HFFc6 (cell line): ENCODE results near the gene CHD1. TPM values are rescaled to one million over a fixed set of nuclear protein-coding genes. Genes with fewer than 3 reads are reported as not detected.

ENCODE experiments used
- DNase-seq: peaks from one replicate; pipeline ENCODE4 v3.0.0-alpha.2; 2018
- H3K27ac Mint-ChIP-seq: 2 replicates; pipeline ENCODE4 v1.8.0; 2020; ENCODE audit warnings: mild to moderate bottlenecking, mixed read lengths
- H3K27me3 Mint-ChIP-seq: 2 replicates; pipeline ENCODE4 v1.8.0; 2021; ENCODE audit warnings: mild to moderate bottlenecking, moderate library complexity, mixed read lengths; ENCODE audit not compliant: insufficient read depth
- H3K36me3 Mint-ChIP-seq: 2 replicates; pipeline ENCODE4 v1.8.0; 2021; ENCODE audit warnings: low read depth, mixed read lengths
- H3K4me1 Mint-ChIP-seq: 2 replicates; pipeline ENCODE4 v1.8.0; 2020; ENCODE audit warnings: low read depth, mixed read lengths
- H3K4me3 Mint-ChIP-seq: 2 replicates; pipeline ENCODE4 v1.8.0; 2020; ENCODE audit warnings: mild to moderate bottlenecking, moderate library complexity, mixed read lengths
- H3K9me3 Mint-ChIP-seq: 2 replicates; pipeline ENCODE4 v1.8.0; 2020; ENCODE audit warnings: mild to moderate bottlenecking, mixed read lengths
- total RNA-seq, 6 experiments: library from RNA; stranded (reverse); fragmentation: NEBNext Ultra II Directional; extraction: Animal tissue kit (Norgen Biotek cat#: 25700); gene quantifications; 2 replicates in 1 of 6; 3 replicates in 5 of 6; pipeline ENCODE4 v1.2.3, GENCODE V29; 2021
- TF ChIP-seq, protein P1 (sequence below): fragments of 200-600 bp; sonication (generic); IDR thresholded peaks from 2 replicates; pipeline ENCODE4 v1.5.0; 2021; ENCODE audit warnings: antibody characterized with exemption, mild to moderate bottlenecking

The CHD1 gene
- total RNA-seq, 6 experiments from 2014 or later, result 18.1 to 25.0 (median 20.8) TPM

DNA sequence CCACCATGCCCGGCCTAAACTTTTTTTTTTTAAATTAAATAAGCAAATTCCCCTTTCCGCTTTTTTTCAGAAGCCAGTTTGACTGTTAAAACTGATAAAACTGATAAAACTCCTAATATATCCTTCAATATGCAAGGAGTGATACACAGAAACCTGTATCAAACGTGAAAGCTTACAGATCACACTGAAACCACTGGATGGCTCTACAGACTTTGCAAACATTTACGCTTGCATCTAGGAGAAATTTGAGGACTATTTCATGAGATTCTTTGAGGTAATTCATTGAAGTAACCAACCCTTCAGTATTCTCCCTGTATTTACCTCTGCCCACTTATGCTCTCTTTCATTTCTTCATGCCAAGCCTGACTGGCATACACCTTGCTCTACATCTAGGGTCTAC, 40.6 kb upstream of the CHD1 start:
- Mint-ChIP-seq H3K27ac (no peak overlapping the region), H3K4me1 (no peaks in the 10 kb centered on the region), H3K4me3 (no peak overlapping the region), H3K36me3 (no peaks in the 10 kb centered on the region), H3K27me3 (peaks cover 5% of the 10 kb centered on the region), H3K9me3 (no peaks in the 10 kb centered on the region)
- no peak for DNase-seq
- TF ChIP-seq, protein P1, sequence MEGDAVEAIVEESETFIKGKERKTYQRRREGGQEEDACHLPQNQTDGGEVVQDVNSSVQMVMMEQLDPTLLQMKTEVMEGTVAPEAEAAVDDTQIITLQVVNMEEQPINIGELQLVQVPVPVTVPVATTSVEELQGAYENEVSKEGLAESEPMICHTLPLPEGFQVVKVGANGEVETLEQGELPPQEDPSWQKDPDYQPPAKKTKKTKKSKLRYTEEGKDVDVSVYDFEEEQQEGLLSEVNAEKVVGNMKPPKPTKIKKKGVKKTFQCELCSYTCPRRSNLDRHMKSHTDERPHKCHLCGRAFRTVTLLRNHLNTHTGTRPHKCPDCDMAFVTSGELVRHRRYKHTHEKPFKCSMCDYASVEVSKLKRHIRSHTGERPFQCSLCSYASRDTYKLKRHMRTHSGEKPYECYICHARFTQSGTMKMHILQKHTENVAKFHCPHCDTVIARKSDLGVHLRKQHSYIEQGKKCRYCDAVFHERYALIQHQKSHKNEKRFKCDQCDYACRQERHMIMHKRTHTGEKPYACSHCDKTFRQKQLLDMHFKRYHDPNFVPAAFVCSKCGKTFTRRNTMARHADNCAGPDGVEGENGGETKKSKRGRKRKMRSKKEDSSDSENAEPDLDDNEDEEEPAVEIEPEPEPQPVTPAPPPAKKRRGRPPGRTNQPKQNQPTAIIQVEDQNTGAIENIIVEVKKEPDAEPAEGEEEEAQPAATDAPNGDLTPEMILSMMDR, result no peak

DNA sequence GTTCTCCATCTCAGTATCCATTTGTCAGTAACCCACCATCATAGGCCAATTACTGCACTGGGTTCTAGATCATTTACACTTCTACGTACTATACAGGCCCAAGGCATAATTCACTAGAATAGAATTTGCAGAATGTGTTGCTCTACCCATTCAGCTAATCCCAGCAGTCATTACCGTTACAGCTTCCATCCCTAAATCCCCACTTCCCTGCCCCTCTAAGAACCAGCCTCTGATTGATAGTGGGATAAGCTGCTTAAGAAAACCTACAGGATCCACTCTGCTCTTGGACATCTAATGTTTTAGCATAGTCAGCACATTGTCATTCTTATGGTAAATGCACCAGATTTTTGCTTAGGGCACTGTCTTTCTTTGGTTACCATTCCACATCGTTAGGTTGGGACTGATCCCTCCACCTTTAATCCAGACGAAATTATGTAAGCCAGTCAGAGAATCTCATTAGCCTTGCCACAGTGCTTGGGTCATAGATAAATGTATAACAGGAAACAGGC, 39.3 kb upstream of the CHD1 start:
- Mint-ChIP-seq H3K4me1 (peaks cover 8% of the 10 kb centered on the region), H3K4me3 (no peak overlapping the region), H3K27me3 (peaks cover 2% of the 10 kb centered on the region), H3K9me3 (no peaks in the 10 kb centered on the region), H3K36me3 (no peaks in the 10 kb centered on the region), H3K27ac (no peak overlapping the region)
- no peak for DNase-seq
- TF ChIP-seq, protein P1, result no peak

DNA sequence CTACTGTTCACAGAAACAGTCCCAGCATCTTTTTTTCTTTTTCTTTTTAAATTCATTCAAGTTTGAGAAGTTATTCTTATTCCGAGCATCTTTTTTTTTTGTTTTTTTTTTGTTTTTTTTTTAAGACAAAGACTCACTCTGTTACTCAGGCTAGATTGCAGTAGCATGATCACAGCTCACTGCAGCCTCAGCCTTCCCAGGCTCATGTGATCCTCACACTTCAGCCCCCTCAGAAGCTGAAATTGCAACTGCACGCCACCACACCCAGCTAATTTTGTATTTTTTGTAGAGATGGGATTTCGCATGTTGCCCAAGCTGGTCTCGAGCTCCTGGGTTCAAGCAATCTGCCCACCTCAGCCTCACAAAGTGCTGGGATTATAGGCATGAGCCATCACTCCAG, 36.4 kb upstream of the CHD1 start:
- peaks cover 2% of the 10 kb centered on the region for H3K27me3 Mint-ChIP-seq
- no peaks in the 10 kb centered on the region for H3K9me3 Mint-ChIP-seq
- H3K27ac Mint-ChIP-seq, result no peak overlapping the region
- H3K4me3 Mint-ChIP-seq, result no peak overlapping the region
- TF ChIP-seq, protein P1, result no peak
- no peak for DNase-seq
- no peaks in the 10 kb centered on the region for H3K36me3 Mint-ChIP-seq
- peaks cover 8% of the 10 kb centered on the region for H3K4me1 Mint-ChIP-seq

DNA sequence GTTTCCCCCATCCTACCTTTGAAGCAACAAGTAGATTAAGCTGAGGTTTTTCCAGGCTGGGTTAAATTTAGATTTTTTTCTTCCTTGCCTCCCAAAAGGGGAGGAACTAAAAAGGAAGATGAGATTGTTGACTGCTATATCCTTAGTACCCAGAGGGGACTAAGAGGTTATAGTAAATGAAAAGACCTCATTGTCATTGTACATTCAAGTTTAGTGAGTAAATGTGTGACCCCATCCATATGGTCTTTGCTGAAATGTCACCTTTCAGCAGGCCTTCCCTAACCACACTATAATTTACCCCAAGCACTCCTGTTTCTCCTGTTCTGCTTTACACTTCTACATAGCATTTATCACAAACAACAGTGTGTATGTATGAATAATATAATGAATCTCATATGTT, 35.8 kb upstream of the CHD1 start:
- Mint-ChIP-seq H3K9me3 (no peaks in the 10 kb centered on the region), H3K4me3 (no peak overlapping the region), H3K27me3 (peaks cover 2% of the 10 kb centered on the region), H3K4me1 (peaks cover 8% of the 10 kb centered on the region), H3K27ac (no peak overlapping the region), H3K36me3 (no peaks in the 10 kb centered on the region)
- no peak for DNase-seq
- TF ChIP-seq, protein P1, result no peak

DNA sequence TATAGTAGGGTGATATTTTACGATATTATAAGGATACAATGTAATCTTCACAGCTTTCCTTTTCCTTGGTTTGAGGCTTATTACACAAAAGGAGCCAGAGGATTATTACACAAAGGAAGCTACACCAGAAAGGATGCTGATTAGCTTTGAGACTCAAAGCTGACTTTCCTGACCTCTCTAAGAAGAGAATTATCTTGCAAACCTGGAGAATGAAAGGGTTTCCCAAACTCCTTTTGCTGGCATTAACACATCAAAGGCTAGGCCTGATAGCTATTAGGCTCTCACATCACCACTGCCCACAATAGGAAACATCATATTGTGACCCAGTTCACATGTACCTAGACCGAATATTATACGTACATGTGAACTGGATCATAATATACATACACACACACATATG, 34.2 kb upstream of the CHD1 start:
- TF ChIP-seq, protein P1, result no peak
- Mint-ChIP-seq H3K9me3 (no peaks in the 10 kb centered on the region), H3K4me3 (no peak overlapping the region), H3K36me3 (no peaks in the 10 kb centered on the region), H3K4me1 (peaks cover 8% of the 10 kb centered on the region), H3K27me3 (peaks cover 2% of the 10 kb centered on the region), H3K27ac (no peak overlapping the region)
- DNase-seq, result no peak

DNA sequence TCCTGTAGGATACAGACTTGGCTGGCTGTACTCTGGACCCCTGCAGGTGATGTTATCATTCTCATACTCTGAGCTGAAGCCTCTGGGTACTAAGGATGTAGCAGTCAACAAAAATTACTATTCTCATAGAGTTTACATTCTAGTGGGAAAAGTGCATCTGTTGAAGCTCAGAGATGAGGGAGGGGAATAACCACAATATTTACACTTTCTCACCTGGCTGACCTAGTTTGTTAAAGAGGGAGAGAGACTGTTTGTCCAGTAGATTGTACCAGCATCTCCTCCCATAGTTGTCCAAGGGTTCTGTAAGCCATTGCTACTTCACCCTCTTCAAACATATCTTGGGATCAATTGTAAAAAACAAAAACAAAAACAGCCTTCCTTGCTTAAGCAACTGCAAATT, 33.8 kb upstream of the CHD1 start:
- TF ChIP-seq, protein P1, result no peak
- H3K4me3 Mint-ChIP-seq, result no peak overlapping the region
- peaks cover 2% of the 10 kb centered on the region for H3K27me3 Mint-ChIP-seq
- no peak for DNase-seq
- H3K4me1 Mint-ChIP-seq, result peaks cover 8% of the 10 kb centered on the region
- no peak overlapping the region for H3K27ac Mint-ChIP-seq
- no peaks in the 10 kb centered on the region for H3K36me3 Mint-ChIP-seq
- no peaks in the 10 kb centered on the region for H3K9me3 Mint-ChIP-seq
